Measurements from ENCODE around the gene HS6ST2. TPM values are rescaled to one million over a fixed set of nuclear protein-coding genes. Genes with fewer than 3 reads are reported as not detected.
"Not testable (repeated sequence)": the region's sequence is repeated elsewhere in the genome, so short reads cannot be mapped to it uniquely, and the experiment has no call there.

The HS6ST2 gene
- total RNA-seq, 1 experiment from 2014 or later, result 0.26 TPM

DNA sequence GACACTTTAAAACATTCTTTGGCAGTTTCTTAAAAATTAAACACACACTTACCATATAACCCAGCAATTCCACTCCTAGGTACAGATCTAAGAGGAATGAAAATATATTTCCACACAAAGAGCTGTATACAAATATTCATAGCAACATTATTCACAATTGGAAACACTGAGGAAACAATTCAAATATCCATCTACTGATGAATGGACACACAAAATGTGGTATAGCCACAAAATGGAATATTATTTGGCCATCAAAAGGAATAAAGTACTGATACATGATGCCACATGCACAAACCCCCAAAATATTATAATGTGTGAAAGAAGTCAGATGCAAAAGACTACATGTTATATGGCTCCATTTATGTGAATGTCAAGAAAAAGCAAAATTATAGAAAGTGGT is 70.9 kb downstream of the HS6ST2 start:
- BruUV-seq (replicated peaks), result no TSS peak
- no peaks in the 10 kb centered on the region for H3K36me3 ChIP-seq (ENCODE audit: control insufficient read depth, insufficient read depth, low read length)
- TF ChIP-seq, protein P1, sequence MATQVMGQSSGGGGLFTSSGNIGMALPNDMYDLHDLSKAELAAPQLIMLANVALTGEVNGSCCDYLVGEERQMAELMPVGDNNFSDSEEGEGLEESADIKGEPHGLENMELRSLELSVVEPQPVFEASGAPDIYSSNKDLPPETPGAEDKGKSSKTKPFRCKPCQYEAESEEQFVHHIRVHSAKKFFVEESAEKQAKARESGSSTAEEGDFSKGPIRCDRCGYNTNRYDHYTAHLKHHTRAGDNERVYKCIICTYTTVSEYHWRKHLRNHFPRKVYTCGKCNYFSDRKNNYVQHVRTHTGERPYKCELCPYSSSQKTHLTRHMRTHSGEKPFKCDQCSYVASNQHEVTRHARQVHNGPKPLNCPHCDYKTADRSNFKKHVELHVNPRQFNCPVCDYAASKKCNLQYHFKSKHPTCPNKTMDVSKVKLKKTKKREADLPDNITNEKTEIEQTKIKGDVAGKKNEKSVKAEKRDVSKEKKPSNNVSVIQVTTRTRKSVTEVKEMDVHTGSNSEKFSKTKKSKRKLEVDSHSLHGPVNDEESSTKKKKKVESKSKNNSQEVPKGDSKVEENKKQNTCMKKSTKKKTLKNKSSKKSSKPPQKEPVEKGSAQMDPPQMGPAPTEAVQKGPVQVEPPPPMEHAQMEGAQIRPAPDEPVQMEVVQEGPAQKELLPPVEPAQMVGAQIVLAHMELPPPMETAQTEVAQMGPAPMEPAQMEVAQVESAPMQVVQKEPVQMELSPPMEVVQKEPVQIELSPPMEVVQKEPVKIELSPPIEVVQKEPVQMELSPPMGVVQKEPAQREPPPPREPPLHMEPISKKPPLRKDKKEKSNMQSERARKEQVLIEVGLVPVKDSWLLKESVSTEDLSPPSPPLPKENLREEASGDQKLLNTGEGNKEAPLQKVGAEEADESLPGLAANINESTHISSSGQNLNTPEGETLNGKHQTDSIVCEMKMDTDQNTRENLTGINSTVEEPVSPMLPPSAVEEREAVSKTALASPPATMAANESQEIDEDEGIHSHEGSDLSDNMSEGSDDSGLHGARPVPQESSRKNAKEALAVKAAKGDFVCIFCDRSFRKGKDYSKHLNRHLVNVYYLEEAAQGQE (IDR thresholded peaks at IDR 0.05; ENCODE audit: insufficient read depth in 1 of 2, low read depth in 2 of 2, low read length in 1 of 2), result no peak
- TF ChIP-seq SIN3A (IDR thresholded peaks at IDR 0.05; ENCODE audit: borderline replicate concordance, insufficient read depth, low read depth, low read length), result no peak
- TF ChIP-seq, protein P2, sequence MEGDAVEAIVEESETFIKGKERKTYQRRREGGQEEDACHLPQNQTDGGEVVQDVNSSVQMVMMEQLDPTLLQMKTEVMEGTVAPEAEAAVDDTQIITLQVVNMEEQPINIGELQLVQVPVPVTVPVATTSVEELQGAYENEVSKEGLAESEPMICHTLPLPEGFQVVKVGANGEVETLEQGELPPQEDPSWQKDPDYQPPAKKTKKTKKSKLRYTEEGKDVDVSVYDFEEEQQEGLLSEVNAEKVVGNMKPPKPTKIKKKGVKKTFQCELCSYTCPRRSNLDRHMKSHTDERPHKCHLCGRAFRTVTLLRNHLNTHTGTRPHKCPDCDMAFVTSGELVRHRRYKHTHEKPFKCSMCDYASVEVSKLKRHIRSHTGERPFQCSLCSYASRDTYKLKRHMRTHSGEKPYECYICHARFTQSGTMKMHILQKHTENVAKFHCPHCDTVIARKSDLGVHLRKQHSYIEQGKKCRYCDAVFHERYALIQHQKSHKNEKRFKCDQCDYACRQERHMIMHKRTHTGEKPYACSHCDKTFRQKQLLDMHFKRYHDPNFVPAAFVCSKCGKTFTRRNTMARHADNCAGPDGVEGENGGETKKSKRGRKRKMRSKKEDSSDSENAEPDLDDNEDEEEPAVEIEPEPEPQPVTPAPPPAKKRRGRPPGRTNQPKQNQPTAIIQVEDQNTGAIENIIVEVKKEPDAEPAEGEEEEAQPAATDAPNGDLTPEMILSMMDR (IDR thresholded peaks at IDR 0.05), result no peak
- no peak for TF ChIP-seq TCF7L2 (IDR thresholded peaks at IDR 0.05; ENCODE audit: low read depth, low read length)
- no peak for TF ChIP-seq POLR2AphosphoS5 (IDR thresholded peaks at IDR 0.05; ENCODE audit: low read depth, low read length)
- H3K4me3 ChIP-seq (ENCODE audit: low read depth in 2 of 2, low read length in 2 of 2), result no peak overlapping the region
- intact Hi-C loops (cut with micrococcal nuclease; ENCODE audit: unreplicated experiment) (no loop called here), in situ Hi-C loops (cut with HindIII; ENCODE audit: low pct_unique_long_range_greater_than_20kb, low sequenced_read_pairs) (no loop called here)
- ATAC-seq (no peak), DNase-seq (ENCODE audit: low read depth, low spot score) (no peak)
- H3K27ac ChIP-seq (ENCODE audit: low read length), result no peak overlapping the region
- ChIA-PET POLR2A (no interaction called here), CTCF (no interaction called here)
- H3K9me3 ChIP-seq (ENCODE audit: control insufficient read depth, insufficient read depth, low read depth, low read length), result no peaks in the 10 kb centered on the region
- H3K4me1 ChIP-seq (ENCODE audit: control insufficient read depth, insufficient read depth, low read length), result no peaks in the 10 kb centered on the region
- H3K27me3 ChIP-seq (ENCODE audit: control insufficient read depth, insufficient read depth, low read length), result no peaks in the 10 kb centered on the region

DNA sequence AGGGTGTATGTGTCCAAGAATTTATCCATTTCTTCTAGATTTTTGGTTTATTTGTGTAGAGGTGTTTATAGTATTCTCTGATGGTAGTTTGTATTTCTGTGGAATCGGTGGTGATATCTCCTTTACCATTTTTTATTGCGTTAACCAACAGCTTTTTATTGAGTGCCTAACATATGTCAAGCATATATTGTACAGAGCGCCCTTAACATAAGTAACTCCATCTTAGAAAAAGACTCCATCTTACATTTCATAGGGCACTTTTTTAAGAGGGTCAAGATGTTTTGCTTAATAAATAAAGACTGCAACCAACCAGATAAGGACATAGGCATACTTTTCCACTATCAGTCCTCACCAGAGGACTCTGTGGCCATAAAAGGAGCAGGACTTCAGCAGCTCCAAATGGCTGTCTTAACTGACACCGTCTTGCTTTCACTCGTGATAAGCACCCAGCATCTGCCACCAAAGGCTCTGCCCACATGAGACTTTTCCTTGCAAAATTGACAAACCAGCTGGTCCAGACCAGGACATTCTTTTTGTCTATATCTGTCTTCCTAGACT is 75.0 kb downstream of the HS6ST2 start:
- ATAC-seq (no peak), DNase-seq (ENCODE audit: low read depth, low spot score) (no peak)
- BruUV-seq (replicated peaks), result no TSS peak
- Histone ChIP-seq H3K27ac (ENCODE audit: low read length) (no peak overlapping the region), H3K4me3 (ENCODE audit: low read depth in 2 of 2, low read length in 2 of 2) (no peak overlapping the region), H3K27me3 (ENCODE audit: control insufficient read depth, insufficient read depth, low read length) (no peaks in the 10 kb centered on the region), H3K36me3 (ENCODE audit: control insufficient read depth, insufficient read depth, low read length) (no peaks in the 10 kb centered on the region), H3K4me1 (ENCODE audit: control insufficient read depth, insufficient read depth, low read length) (no peaks in the 10 kb centered on the region), H3K9me3 (ENCODE audit: control insufficient read depth, insufficient read depth, low read depth, low read length) (no peaks in the 10 kb centered on the region)
- TF ChIP-seq SIN3A (IDR thresholded peaks at IDR 0.05; ENCODE audit: borderline replicate concordance, insufficient read depth, low read depth, low read length) (no peak), POLR2AphosphoS5 (IDR thresholded peaks at IDR 0.05; ENCODE audit: low read depth, low read length) (no peak), TCF7L2 (IDR thresholded peaks at IDR 0.05; ENCODE audit: low read depth, low read length) (no peak)
- TF ChIP-seq, protein P2 (IDR thresholded peaks at IDR 0.05), result no peak
- TF ChIP-seq, protein P1 (IDR thresholded peaks at IDR 0.05; ENCODE audit: insufficient read depth in 1 of 2, low read depth in 2 of 2, low read length in 1 of 2), result no peak
- intact Hi-C loops (cut with micrococcal nuclease; ENCODE audit: unreplicated experiment) (no loop called here), in situ Hi-C loops (cut with HindIII; ENCODE audit: low pct_unique_long_range_greater_than_20kb, low sequenced_read_pairs) (no loop called here)
- POLR2A ChIA-PET, result no interaction called here
- CTCF ChIA-PET, result no interaction called here

DNA sequence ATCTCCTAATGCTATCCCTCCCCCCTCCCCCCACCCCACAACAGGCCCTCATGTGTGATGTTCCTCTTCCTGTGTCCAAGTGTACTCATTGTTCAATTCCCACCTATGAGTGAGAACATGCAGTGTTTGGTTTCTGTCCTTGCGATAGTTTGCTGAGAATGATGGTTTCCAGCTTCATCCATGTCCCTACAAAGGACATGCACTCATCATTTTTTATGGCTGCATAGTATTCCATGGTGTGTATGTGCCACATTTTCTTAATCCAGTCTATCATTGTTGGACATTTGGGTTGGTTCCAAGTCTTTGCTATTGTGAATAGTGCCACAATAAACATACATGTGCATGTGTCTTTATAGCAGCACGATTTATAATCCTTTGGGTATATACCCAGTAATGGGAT is 77.7 kb downstream of the HS6ST2 start:
- H3K27ac ChIP-seq (ENCODE audit: low read length); ATAC-seq; BruUV-seq (replicated peaks); intact Hi-C loops (cut with micrococcal nuclease; ENCODE audit: unreplicated experiment); H3K27me3 ChIP-seq (ENCODE audit: control insufficient read depth, insufficient read depth, low read length); H3K9me3 ChIP-seq (ENCODE audit: control insufficient read depth, insufficient read depth, low read depth, low read length); POLR2A ChIA-PET; CTCF ChIA-PET; DNase-seq (ENCODE audit: low read depth, low spot score); in situ Hi-C loops (cut with HindIII; ENCODE audit: low pct_unique_long_range_greater_than_20kb, low sequenced_read_pairs); H3K36me3 ChIP-seq (ENCODE audit: control insufficient read depth, insufficient read depth, low read length); H3K4me1 ChIP-seq (ENCODE audit: control insufficient read depth, insufficient read depth, low read length); H3K4me3 ChIP-seq (ENCODE audit: low read depth in 2 of 2, low read length in 2 of 2): not testable (repeated sequence)
